OCI-M2 (cell line): ENCODE results near the gene PKN1.

ENCODE experiments used
- DNase-seq: peaks from one replicate; lab custom pipeline; 2025; ENCODE audit not compliant: unreplicated experiment; lab: John Stamatoyannopoulos, UW

The PKN1 gene

DNA sequence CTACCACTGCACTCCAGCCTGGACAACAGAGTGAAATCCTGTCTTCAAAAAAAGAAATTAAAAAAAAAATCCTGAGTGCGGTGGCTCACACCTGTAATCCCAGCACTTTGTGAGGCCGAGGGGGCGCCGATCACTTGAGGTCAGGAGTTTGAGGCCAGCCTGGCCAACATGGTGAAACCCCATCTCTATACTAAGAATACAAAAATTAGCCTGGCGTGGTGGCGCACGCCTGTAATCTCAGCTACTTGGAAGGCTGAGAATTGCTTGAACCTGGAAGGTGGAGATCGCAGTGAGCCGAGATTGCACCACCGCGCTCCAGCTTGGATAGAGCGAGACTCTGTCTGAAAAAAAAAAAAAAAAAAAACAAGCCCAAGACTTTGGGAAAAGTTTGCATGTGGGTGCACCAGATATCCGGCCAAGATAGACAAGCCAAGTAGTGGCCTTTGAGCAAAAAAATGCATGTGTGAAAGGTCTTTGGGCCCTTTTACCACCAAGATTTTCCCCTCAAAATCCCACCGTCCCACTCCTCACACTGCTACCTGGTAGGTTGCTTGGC is 79.4 kb downstream of the PKN1 start:
- no peak for DNase-seq

DNA sequence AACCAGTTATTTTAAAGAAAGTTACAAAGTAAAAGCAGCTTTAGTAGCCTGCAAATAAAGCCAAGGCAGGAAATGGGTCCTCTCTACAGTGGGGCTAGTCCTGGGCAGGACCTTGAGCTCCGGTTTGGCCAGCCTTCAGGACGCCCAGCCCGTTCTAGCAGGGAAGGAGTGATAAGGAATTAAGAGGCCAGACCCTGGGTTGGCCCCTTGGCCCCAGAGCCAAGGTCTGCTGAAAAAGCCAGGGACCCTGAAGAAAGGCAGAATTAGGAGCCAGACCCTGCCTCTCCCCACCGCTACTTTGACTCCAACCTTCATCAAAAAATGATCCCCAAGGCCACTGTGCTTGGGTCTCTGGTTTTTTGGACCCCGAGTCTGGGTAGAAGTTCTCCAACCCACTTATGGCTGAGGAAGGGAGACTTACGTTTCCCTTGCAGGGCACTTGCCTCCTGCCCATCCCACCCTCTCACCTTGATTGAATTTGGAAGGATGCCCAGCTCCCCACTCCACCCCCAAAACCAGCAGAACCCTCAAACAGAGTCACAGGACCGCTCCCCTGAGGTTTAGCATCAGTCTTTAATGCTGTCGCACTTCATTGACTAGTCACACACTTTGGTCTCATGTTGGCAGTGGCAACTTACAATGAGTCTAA is 81.2 kb downstream of the PKN1 start:
- DNase-seq, result no peak

DNA sequence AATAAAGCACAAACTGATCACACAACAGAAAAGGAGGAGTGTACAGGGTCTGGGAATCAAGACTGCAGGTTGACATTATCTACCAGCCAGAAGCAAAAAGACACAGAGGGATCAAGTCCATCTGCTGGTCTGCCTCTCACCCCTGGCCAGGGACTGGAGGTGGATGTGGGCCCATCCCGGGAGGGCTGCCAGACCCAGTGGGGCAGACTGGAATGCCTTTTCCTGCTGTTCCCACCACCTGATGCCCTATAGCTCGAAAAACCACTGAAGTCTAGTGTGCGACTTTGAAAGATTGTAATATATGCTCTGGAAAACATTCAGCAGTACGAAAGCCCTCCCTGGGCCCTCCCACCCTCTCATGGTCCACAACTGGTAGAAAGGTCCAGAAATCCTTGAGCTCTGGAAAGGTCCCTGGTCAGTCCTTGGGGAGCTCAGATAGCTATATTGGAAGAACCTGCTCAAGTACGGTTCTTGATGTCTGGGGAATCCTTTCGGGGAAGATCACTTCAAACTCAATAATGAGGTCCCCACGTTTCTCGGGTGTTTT is 82.5 kb downstream of the PKN1 start:
- DNase-seq, result no peak

DNA sequence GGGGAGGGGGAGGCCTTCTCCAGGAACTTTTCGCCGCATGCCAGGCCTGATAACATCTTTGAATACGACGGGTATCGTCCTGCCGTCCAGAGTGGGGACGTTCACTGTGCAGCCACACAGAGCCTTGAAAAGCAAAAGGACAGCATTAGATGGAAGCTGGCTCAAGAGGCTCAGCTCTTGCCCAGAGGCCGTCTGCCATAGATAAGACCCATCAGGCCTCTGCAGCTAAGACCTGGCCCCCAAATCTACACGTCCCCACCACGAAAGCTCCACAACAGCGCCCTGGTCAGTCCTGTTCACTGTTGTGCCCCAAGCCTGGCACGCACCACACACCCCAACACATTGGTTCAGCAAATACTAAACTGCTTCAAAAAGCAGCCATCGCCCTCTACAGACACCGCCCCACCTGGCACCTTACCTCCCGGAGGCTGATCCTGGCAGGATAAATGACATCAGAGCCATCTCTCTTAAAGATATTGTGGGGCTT is 83.0 kb downstream of the PKN1 start:
- DNase-seq, result no peak

DNA sequence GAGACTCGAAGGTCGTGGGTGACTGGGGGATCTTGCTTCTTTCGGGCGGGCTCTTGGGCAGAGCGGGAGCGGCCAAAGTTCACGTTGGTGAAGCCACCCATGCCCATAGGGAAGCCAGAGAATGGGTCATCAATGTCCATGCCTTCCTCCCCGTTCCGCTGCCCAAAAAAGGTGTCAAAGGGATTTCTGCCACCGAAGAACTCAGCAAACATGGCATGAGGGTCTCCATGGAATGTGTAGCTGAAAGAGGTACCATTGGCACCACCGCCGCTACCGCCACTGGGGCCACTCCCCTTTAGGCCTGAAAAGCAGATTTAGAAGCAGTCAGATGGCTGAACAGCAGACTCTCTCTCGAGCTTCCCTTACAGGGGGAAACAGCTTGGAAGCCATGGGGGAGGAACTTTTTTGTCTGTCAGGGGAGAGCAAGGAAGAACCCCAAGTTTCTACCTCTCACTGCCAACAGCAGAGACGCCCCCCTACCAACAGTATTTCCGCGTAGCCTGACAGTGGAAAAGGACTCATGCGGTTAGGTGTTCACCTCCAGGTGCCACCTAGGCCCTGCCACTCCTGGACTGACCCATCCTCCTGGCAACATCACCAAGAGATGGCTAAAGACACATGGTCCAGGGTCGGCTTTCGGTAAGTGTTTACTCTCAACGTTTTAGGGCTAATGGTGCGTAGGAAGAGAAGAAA is 83.8 kb downstream of the PKN1 start:
- no peak for DNase-seq

DNA sequence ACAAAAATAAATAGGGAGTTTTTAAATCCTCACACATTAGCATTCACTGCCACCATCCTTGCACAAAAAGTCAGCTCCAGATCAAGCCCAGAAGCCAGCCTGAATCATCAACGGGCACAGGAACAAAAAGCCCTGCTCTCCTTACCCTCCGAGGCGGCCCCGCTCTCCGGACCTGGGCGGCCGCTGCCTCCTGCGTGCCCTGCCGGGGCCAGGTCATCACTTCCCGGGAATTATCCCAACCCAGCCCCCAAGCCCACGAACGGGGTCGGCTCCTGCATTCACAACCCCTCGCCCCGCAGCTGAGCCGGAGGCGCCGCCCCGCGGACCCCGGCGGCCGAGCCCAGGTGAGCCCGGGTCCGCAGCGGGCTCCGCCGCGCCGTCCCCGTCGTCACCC is 84.3 kb downstream of the PKN1 start:
- no peak for DNase-seq

DNA sequence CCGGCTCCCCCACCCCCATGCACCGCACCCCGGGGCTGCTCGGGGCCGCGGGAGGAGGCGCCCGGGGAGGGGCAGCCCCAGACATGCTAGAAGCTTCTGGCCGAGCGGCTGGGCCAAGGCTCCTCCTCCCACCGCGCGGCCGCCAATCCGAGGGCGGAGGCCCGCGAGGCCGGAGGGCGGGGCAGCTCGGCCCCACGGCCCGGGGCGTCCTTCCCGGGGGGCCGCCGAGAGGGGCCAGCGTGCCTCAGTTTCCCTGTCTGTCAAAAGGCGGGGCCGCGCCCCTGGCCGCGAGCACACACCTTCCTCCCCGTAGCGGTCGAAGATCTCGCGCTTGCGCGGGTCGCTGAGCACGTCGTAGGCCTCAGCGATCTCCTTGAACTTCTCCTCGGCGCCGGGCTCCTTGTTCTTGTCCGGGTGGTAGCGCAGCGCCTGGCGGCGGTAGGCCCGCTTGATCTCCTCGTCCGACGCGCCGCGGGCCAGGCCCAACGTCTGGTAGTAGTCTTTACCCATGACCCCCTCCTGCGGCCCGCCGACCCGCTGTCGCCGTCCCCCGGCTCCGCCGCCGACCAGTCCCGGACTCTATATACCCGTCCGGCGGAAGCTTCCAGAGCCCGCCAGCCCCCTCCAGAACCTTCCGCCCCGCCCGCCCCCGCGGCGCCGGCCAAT is 84.9 kb downstream of the PKN1 start, which contains the start of gene DNAJB1:
TSS of gene DNAJB1 (minus strand) at position 558 of the 666 bp plus-strand sequence. CDS start at position 510, 48 bp downstream.
- DNase-seq, result no peak

- DNase-seq, result no peak
Observed at GRCh38 chr19:14519245-14519859, 86.2 kb downstream of the PKN1 start.

DNA sequence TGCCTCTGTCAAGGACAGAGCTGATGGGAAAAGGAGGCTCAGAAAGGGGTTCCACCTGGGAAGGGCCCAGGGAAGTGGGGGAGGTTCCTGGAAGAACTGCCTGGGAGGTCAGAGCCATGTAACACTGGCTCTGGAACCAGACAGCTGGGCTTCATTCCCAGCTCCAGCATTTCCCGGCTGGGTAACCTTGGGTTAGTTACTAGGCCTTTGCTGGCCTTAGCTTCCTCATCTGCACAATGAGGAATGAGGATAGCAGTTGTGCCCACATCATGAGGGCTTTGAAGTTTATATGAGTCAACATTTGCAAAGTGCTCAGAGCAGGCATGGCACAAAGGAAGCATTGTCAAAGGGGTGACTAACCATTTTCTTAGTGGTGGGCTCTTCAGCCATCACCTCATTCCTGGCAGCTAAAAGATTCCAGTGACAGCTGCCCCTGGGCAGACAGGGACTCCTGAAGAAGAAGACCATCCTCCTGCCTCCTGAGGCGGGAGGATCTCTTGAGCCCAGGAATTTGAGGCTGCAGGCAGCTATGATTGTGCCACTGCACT is 86.8 kb downstream of the PKN1 start:
- DNase-seq, result no peak

DNA sequence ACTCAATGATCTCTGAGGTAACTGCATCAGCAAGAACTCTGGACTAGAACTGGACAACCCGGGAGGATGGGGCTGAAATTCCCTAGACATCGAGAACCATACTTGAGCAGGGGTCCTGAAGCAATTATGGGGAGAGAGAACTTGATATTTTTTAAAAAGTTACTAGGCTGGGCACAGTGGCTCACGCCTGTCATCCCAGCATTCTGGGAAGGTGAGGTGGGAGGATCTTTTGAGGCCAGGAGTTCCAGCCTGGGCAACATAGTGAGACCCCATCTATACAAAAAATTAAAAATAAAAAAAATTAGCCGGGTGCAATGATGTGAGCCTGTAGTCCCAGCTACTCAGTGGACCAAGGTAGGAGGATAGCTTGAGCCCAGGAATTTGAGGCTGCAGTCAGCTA is 87.4 kb downstream of the PKN1 start:
- no peak for DNase-seq
